Left kidney (tissue), 2 donors: ENCODE results near the gene OR10A4. TPM values are rescaled to one million over a fixed set of nuclear protein-coding genes. Genes with fewer than 3 reads are reported as not detected.
"Not testable (repeated sequence)": the region's sequence is repeated elsewhere in the genome, so short reads cannot be mapped to it uniquely, and the experiment has no call there.

Source experiments
- DNase-seq: peaks from one replicate; pipeline ENCODE4 v3.0.0-alpha.2; 2013
- polyA plus RNA-seq: library from polyadenylated mRNA; unstranded; fragments of 120-200 nt; gene quantifications from one replicate; pipeline ENCODE4 v1.2.1, GENCODE V29; 2013; ENCODE audit not compliant: insufficient read length

OR10A4 gene
- polyA plus RNA-seq, 1 donor = not detected

- no peak for DNase-seq
Measured at GRCh38 chr11:6895010-6895409, 18.6 kb downstream of the OR10A4 start.

GRCh38 chr11:6898911-6899310, 22.5 kb downstream of the OR10A4 start:
- DNase-seq = no peak

- no peak for DNase-seq
Measured at GRCh38 chr11:6900327-6900999, 24.0 kb downstream of the OR10A4 start.

- not testable (repeated sequence) for DNase-seq
Measured at GRCh38 chr11:6904804-6905203, 28.4 kb downstream of the OR10A4 start.

GRCh38 chr11:6911378-6911777, 35.0 kb downstream of the OR10A4 start:
- DNase-seq = no peak

GRCh38 chr11:6911948-6912347, 35.5 kb downstream of the OR10A4 start:
- DNase-seq = no peak

- DNase-seq = no peak
Measured at GRCh38 chr11:6919698-6920097, 43.3 kb downstream of the OR10A4 start.

- no peak for DNase-seq
Measured at GRCh38 chr11:6920702-6921101, 44.3 kb downstream of the OR10A4 start, which contains the start of gene OR2D3. Gene OR2D3, plus strand, starts transcription at chr11:6921002. Its CDS starts 0 bp downstream, at chr11:6921002.

- DNase-seq = no peak
Measured at GRCh38 chr11:6925007-6925577, 48.7 kb downstream of the OR10A4 start.

- DNase-seq = no peak
Measured at GRCh38 chr11:6925636-6926207, 49.3 kb downstream of the OR10A4 start.

GRCh38 chr11:6926208-6927029, 50.0 kb downstream of the OR10A4 start, which contains the start of gene ZNF215:
Gene ZNF215, plus strand, starts transcription at chr11:6926426. Its CDS starts 5,847 bp downstream, at chr11:6932273.
- peak; percentile 52 for DNase-seq

GRCh38 chr11:6927030-6927617, 50.7 kb downstream of the OR10A4 start:
- DNase-seq = no peak

Other genes with a start within 250 kb of the OR10A4 start
- gene DCHS1, start 220.8 kb upstream of the OR10A4 start, polyA plus RNA-seq = 36.1 TPM
- gene MRPL17, start 193.3 kb upstream of the OR10A4 start, polyA plus RNA-seq = 61.2 TPM
- 0.07 TPM for gene OR2AG2, start 104.6 kb upstream of the OR10A4 start, polyA plus RNA-seq
- 0.10 TPM for gene OR2AG1, start 93.6 kb upstream of the OR10A4 start, polyA plus RNA-seq
- gene OR6A2, start 76.9 kb upstream of the OR10A4 start, polyA plus RNA-seq = 0.07 TPM
- not detected for gene OR10A5, start 30.9 kb upstream of the OR10A4 start, polyA plus RNA-seq
- 0.08 TPM for gene OR10A2, start 13.6 kb upstream of the OR10A4 start, polyA plus RNA-seq
- not detected for gene OR2D2, start 15.9 kb downstream of the OR10A4 start, polyA plus RNA-seq
- not detected for gene OR2D3, start 44.4 kb downstream of the OR10A4 start, polyA plus RNA-seq
- gene ZNF215, start 49.8 kb downstream of the OR10A4 start, polyA plus RNA-seq = 4.6 TPM
- gene ZNF214, start 143.7 kb downstream of the OR10A4 start, polyA plus RNA-seq = 14.0 TPM
- 0.83 TPM for gene NLRP14, start 143.9 kb downstream of the OR10A4 start, polyA plus RNA-seq
- gene RBMXL2, start 212.4 kb downstream of the OR10A4 start, polyA plus RNA-seq = 0.07 TPM